Progenitor cell of endocrine pancreas (in vitro differentiated cells): Measurements from ENCODE around the gene ZNRF3. TPM values are rescaled to one million over a fixed set of nuclear protein-coding genes. Genes with fewer than 3 reads are reported as not detected.

Experiments used
- DNase-seq: peaks from one replicate; pipeline ENCODE4 v3.0.0; 2021; ENCODE audit warnings: low spot score; ENCODE audit not compliant: unreplicated experiment
- H3K27ac Mint-ChIP-seq: 2 replicates; pipeline ENCODE4 v1.8.0; 2021; ENCODE audit warnings: mild to moderate bottlenecking, moderate library complexity, mixed read lengths
- H3K27me3 Mint-ChIP-seq: 2 replicates; pipeline ENCODE4 v1.8.0; 2021; ENCODE audit warnings: mixed read lengths
- H3K36me3 Mint-ChIP-seq: 2 replicates; pipeline ENCODE4 v1.8.0; 2022; ENCODE audit warnings: mixed read lengths; ENCODE audit not compliant: insufficient read depth
- H3K4me1 Mint-ChIP-seq: 2 replicates; pipeline ENCODE4 v1.8.0; 2021; ENCODE audit warnings: low read depth, mixed read lengths
- H3K4me3 Mint-ChIP-seq: 2 replicates; pipeline ENCODE4 v1.8.0; 2021; ENCODE audit warnings: low read depth, mild to moderate bottlenecking, moderate library complexity, mixed read lengths
- H3K9me3 Mint-ChIP-seq: 2 replicates; pipeline ENCODE4 v1.8.0; 2021; ENCODE audit warnings: low read depth, mixed read lengths
- total RNA-seq: library from RNA; stranded (reverse); gene quantifications from 2 replicates; pipeline ENCODE4 v1.2.1, GENCODE V29; 2021
- TF ChIP-seq, protein P1 (sequence below): fragments of 200-600 bp; sonication (generic); IDR thresholded peaks from one replicate; pipeline ENCODE4 v1.5.0; 2021; ENCODE audit warnings: antibody characterized with exemption, mild to moderate bottlenecking; ENCODE audit not compliant: unreplicated experiment

The ZNRF3 gene
- total RNA-seq, 1 donor from 2014 or later, result 7.5 TPM

DNA sequence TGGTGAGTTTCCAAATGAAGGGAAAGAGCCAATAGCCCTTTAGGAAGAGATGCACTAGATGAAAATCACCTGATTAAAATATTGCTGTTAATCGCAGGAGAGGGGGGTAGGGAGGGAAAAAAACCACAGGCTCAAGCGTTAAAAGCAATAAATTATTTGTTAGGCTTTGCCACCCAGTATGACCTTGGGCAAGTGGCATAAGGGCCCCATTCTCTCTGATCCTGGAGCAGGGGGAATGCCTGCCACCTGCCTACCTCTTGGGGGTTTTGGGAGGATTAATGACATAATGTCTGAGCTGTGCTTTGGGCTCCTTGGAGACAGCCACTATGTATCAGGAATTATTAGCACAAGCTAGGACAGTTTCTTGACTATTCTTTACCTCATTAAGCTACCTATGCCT, 80.0 kb downstream of the ZNRF3 start:
- H3K36me3 Mint-ChIP-seq, result no peaks in the 10 kb centered on the region

DNA sequence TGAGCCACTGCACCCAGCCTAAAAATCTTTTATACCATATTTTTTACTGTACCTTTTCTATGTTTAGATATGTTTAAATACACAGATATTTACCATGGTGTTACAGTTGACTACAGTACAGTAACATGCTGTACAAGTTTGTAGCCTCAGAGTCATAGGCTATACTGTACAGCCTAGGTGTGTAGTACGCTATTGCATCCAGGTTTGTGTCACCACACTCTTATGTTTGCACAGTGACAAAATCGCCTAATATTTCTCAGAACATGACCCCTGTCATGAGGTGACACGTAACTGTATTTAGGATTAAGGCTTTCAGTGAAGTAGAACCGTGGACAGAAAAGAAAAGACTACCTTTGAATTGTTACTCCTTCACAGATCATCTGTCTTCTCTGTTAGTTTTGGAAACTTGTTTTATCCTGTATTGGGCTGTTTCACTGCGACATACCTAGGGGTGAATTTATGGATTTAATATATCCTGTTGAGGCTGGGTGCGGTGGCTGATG, 83.8 kb downstream of the ZNRF3 start:
- TF ChIP-seq, protein P1, sequence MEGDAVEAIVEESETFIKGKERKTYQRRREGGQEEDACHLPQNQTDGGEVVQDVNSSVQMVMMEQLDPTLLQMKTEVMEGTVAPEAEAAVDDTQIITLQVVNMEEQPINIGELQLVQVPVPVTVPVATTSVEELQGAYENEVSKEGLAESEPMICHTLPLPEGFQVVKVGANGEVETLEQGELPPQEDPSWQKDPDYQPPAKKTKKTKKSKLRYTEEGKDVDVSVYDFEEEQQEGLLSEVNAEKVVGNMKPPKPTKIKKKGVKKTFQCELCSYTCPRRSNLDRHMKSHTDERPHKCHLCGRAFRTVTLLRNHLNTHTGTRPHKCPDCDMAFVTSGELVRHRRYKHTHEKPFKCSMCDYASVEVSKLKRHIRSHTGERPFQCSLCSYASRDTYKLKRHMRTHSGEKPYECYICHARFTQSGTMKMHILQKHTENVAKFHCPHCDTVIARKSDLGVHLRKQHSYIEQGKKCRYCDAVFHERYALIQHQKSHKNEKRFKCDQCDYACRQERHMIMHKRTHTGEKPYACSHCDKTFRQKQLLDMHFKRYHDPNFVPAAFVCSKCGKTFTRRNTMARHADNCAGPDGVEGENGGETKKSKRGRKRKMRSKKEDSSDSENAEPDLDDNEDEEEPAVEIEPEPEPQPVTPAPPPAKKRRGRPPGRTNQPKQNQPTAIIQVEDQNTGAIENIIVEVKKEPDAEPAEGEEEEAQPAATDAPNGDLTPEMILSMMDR, result no peak
- H3K36me3 Mint-ChIP-seq, result peaks cover 4% of the 10 kb centered on the region

More for the DNA sequence above, 80.0 kb downstream of the ZNRF3 start:
- H3K9me3 Mint-ChIP-seq, result no peaks in the 10 kb centered on the region
- no peak overlapping the region for H3K27ac Mint-ChIP-seq
- no peaks in the 10 kb centered on the region for H3K27me3 Mint-ChIP-seq
- DNase-seq, result no peak
- no peak overlapping the region for H3K4me3 Mint-ChIP-seq
- TF ChIP-seq, protein P1, result no peak
- H3K4me1 Mint-ChIP-seq, result no peaks in the 10 kb centered on the region

DNA sequence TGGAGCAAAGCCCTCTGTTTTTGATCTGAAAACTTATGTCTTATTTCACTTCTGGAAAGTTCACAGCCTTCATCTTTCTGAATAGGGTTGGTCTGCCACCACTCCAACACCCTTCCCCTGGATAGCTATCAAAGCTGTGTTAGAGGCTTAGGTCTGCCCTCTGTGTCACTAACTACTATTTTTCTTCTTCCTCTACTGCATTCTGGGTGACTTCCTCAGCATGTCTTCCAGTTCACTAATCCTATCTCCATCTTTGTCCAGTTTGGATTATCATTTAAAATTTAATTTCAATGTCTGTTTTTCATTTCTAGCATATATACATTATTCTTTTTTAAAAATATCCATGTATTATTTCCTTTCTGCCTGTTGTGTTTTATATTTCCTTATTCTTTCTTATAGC, 84.6 kb downstream of the ZNRF3 start:
- Mint-ChIP-seq H3K9me3 (peaks cover 4% of the 10 kb centered on the region), H3K27ac (no peak overlapping the region), H3K4me1 (peaks cover 11% of the 10 kb centered on the region), H3K36me3 (peaks cover 5% of the 10 kb centered on the region), H3K4me3 (no peak overlapping the region), H3K27me3 (no peaks in the 10 kb centered on the region)
- no peak for DNase-seq
- TF ChIP-seq, protein P1, result no peak

More for the DNA sequence above, 83.8 kb downstream of the ZNRF3 start:
- peaks cover 4% of the 10 kb centered on the region for H3K9me3 Mint-ChIP-seq
- DNase-seq, result no peak
- peaks cover 11% of the 10 kb centered on the region for H3K4me1 Mint-ChIP-seq
- H3K27me3 Mint-ChIP-seq, result no peaks in the 10 kb centered on the region
- no peak overlapping the region for H3K4me3 Mint-ChIP-seq
- no peak overlapping the region for H3K27ac Mint-ChIP-seq

DNA sequence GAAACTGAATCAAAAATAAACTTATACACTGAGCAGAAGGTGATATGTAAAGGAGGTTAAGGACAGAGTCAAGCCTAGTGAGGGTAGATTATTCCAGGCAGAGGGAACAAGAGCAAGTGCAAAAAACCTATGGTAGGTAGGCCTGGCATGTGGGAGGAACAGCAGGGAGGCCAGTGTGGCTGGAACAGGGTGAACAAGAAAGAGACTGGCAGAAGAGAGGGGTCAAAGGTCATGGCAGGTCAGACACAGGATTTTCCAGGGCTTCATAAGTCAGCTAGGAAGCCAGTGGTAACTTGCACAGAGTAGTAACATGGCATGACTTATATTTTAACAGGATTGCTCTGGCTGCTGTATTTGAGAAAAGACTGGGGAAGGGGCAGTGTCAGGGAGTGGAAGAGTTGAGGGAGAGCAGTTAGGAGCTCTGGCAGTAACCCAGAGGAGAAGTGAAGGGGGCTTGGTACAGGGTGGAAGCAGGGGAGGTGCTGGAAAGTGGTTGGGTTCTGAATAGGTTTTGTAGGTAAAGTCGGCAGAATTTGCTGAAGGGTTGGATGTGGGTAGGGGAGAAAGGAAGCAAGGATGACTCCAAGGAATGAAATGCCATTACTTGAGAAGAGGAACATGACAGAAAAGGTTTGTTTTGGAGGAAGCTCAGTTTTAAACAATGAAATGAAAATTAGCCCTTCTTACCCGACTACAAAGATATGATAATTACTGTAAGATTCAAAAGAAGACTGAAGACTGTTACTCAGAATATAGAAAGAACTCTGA, 86.2 kb downstream of the ZNRF3 start:
- DNase-seq, result no peak
- H3K4me1 Mint-ChIP-seq, result peaks cover 11% of the 10 kb centered on the region
- H3K27ac Mint-ChIP-seq, result no peak overlapping the region
- H3K36me3 Mint-ChIP-seq, result peaks cover 5% of the 10 kb centered on the region
- H3K4me3 Mint-ChIP-seq, result no peak overlapping the region
- H3K9me3 Mint-ChIP-seq, result peaks cover 4% of the 10 kb centered on the region
- H3K27me3 Mint-ChIP-seq, result no peaks in the 10 kb centered on the region
- TF ChIP-seq, protein P1, result no peak

DNA sequence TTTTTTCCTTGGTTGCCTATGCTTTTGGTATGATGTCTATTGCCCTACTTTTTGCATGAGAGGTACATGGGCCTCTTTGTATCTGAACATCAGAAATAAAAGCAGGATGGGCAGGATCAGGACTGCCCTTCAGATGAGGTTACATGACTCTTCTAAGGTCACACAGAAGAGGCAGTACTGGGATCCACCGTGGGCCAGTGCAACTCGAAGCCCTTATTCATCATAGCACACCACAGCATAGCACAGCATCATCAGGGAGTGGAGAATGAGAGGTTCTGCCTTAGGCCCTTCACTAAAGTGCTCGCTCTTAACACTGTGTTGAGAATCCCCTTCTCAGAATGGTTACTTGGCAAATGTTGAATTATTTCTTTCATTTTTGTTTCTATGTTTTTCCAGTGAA, 90.0 kb downstream of the ZNRF3 start:
- Mint-ChIP-seq H3K36me3 (peaks cover 5% of the 10 kb centered on the region), H3K27me3 (no peaks in the 10 kb centered on the region), H3K4me1 (peaks cover 19% of the 10 kb centered on the region), H3K27ac (no peak overlapping the region), H3K9me3 (peaks cover 4% of the 10 kb centered on the region), H3K4me3 (no peak overlapping the region)
- DNase-seq, result no peak
- TF ChIP-seq, protein P1, result no peak
